Measurements from ENCODE around the gene RELA. TPM values are rescaled to one million over a fixed set of nuclear protein-coding genes. Genes with fewer than 3 reads are reported as not detected.
"Not testable (repeated sequence)": the region's sequence is repeated elsewhere in the genome, so short reads cannot be mapped to it uniquely, and the experiment has no call there.

Gene RELA
- polyA plus RNA-seq, 2 of the 4 experiments (the other 2 are of a cell fraction), result 28.9 to 55.1 TPM

- POLR2A ChIA-PET, result no interaction called here
- TF ChIP-seq ESRRA (IDR thresholded peaks at IDR 0.05; ENCODE audit: borderline replicate concordance, low read length) (no peak), MAFK (IDR thresholded peaks at IDR 0.05; ENCODE audit: partially characterized antibody) (no peak), JUN (IDR thresholded peaks at IDR 0.05) (no peak), ZNF302 (CRISPR knock-in tag; IDR thresholded peaks at IDR 0.05) (no peak), ZSCAN20 (CRISPR knock-in tag; IDR thresholded peaks at IDR 0.05) (no peak), MYC (IDR thresholded peaks at IDR 0.05; ENCODE audit: borderline replicate concordance, low read length) (no peak), KDM5A (IDR thresholded peaks at IDR 0.05) (no peak), ZFP36 (IDR thresholded peaks at IDR 0.05; ENCODE audit: borderline replicate concordance, partially characterized antibody) (no peak), CBX8 (IDR thresholded peaks at IDR 0.05) (no peak), ATOH8 (CRISPR knock-in tag; IDR thresholded peaks at IDR 0.05; ENCODE audit: low read depth) (no peak), HOXB13 (CRISPR knock-in tag; IDR thresholded peaks at IDR 0.05; ENCODE audit: low read depth) (no peak), NFE2L2 (conservative IDR thresholded peaks at IDR 0.05; ENCODE audit: low read length) (no peak), RCOR1 (IDR thresholded peaks at IDR 0.05; ENCODE audit: low read depth, low read length) (no peak), FOSL2 (IDR thresholded peaks at IDR 0.05) (no peak), FOSL2 (CRISPR knock-in tag; IDR thresholded peaks at IDR 0.05) (no peak), HOXA7 (CRISPR knock-in tag; IDR thresholded peaks at IDR 0.05) (no peak)
- WGBS (ENCODE audit: missing lambda C conversion rate), result 75% methylated on average over 11 of the region's 11 CpGs
- no peak for DNase-seq (ENCODE audit: low read depth in 1 of 2, low spot score in 1 of 2)
- ATAC-seq, result no peak
- FAIRE-seq, result no peak
- no peak overlapping the region for H3K4me3 ChIP-seq
- CTCF ChIA-PET, result interaction anchor here (0.6 to 1.0 kb wide), 4 partner anchors 12 to 255 kb away, joined by 3 read pairs; no protein-coding TSS in a partner anchor
- H3K9me3 ChIP-seq, result no peaks in the 10 kb centered on the region
- H3K4me1 ChIP-seq, result no peaks in the 10 kb centered on the region
- no peak overlapping the region for H3K4me2 ChIP-seq
- H3K27ac ChIP-seq, result no peak overlapping the region
Observed at GRCh38 chr11:65692367-65692766, 29.7 kb upstream of the RELA start.

GRCh38 chr11:65691847-65692246, 29.1 kb upstream of the RELA start:
- FAIRE-seq; H3K4me3 ChIP-seq; H3K9me3 ChIP-seq; H3K4me1 ChIP-seq; POLR2A ChIA-PET; H3K4me2 ChIP-seq; ATAC-seq; DNase-seq (ENCODE audit: low read depth in 1 of 2, low spot score in 1 of 2); H3K27ac ChIP-seq: not testable (repeated sequence)
- 74% methylated on average over 8 of the region's 8 CpGs for WGBS (ENCODE audit: missing lambda C conversion rate)
- CTCF ChIA-PET, result interaction anchor here (0.6 to 1.2 kb wide), 4 partner anchors 13 to 255 kb away, joined by 3 to 4 read pairs (median 3); no protein-coding TSS in a partner anchor

- H3K4me2 ChIP-seq, result no peak overlapping the region
- CTCF ChIA-PET, result interaction anchor here (0.6 to 1.3 kb wide), 4 partner anchors 20 to 248 kb away, joined by 3 to 4 read pairs (median 3); partner anchors contain the start of gene MUS81
- H3K4me1 ChIP-seq, result no peaks in the 10 kb centered on the region
- TF ChIP-seq ZNF302 (CRISPR knock-in tag; IDR thresholded peaks at IDR 0.05) (no peak), ELK1 (IDR thresholded peaks at IDR 0.05; ENCODE audit: low read depth, low read length) (no peak), MAZ (IDR thresholded peaks at IDR 0.05; ENCODE audit: borderline replicate concordance, low read depth, low read length) (no peak), MAX (IDR thresholded peaks at IDR 0.05) (no peak), USF2 (IDR thresholded peaks at IDR 0.05) (no peak), EP300 (IDR thresholded peaks at IDR 0.05) (no peak), RAD21 (conservative IDR thresholded peaks at IDR 0.05 in 1 of 2, IDR thresholded peaks at IDR 0.05 in 1 of 2) (no peak), ATOH8 (CRISPR knock-in tag; IDR thresholded peaks at IDR 0.05; ENCODE audit: low read depth) (no peak), HEYL (CRISPR knock-in tag; IDR thresholded peaks at IDR 0.05) (no peak), CBX8 (IDR thresholded peaks at IDR 0.05) (no peak)
- no peak for FAIRE-seq
- ATAC-seq, result no peak
- DNase-seq (ENCODE audit: low read depth in 1 of 2, low spot score in 1 of 2), result no peak
- no peak overlapping the region for H3K4me3 ChIP-seq
- 59% methylated on average over 8 of the region's 8 CpGs for WGBS (ENCODE audit: missing lambda C conversion rate)
- H3K9me3 ChIP-seq, result no peaks in the 10 kb centered on the region
- POLR2A ChIA-PET, result no interaction called here
- H3K27ac ChIP-seq, result no peak overlapping the region
Observed at GRCh38 chr11:65685981-65686380, 23.3 kb upstream of the RELA start.
